ENCODE measurements around the gene PIK3R3. TPM values are rescaled to one million over a fixed set of nuclear protein-coding genes. Genes with fewer than 3 reads are reported as not detected.

The PIK3R3 gene
- total and polyA plus RNA-seq, 8 donors: 1.2 to 4.9 (median 4.1) TPM

GRCh38 chr1:46005594-46005993, 126.8 kb downstream of the PIK3R3 start:
- peaks cover 0 to 14% (median 0%) of the 10 kb centered on the region in 3 donors for H3K36me3 ChIP-seq
- 97 to 100% methylated on average over 1 of the region's 1 CpG for WGBS, 2 donors
- DNase-seq: no peak
- H3K4me3 ChIP-seq: no peak overlapping the region
- intact Hi-C loops (cut with DNase I): no loop called here
- FAIRE-seq: no peak
- H3K27me3 ChIP-seq: no peaks in the 10 kb centered on the region
- ATAC-seq: no peak
- H3K4me1 ChIP-seq: no peaks in the 10 kb centered on the region
- TF ChIP-seq CTCF (IDR thresholded peaks at IDR 0.05): no peak
- no peak overlapping the region for H3K27ac ChIP-seq
- no peaks in the 10 kb centered on the region for H3K9me3 ChIP-seq

- Histone ChIP-seq H3K27ac (no peak overlapping the region), H3K36me3 (peaks cover 0 to 14% (median 0%) of the 10 kb centered on the region in 3 donors), H3K4me1 (no peaks in the 10 kb centered on the region), H3K27me3 (no peaks in the 10 kb centered on the region), H3K4me3 (no peak overlapping the region), H3K9me3 (no peaks in the 10 kb centered on the region)
- FAIRE-seq (no peak), DNase-seq (no peak), ATAC-seq (no peak)
- no peak for TF ChIP-seq CTCF (IDR thresholded peaks at IDR 0.05)
- intact Hi-C loops (cut with DNase I): no loop called here
- 96 to 100% methylated on average over 1 of the region's 1 CpG for WGBS, 2 donors
Observed at GRCh38 chr1:46004492-46004891, 127.9 kb downstream of the PIK3R3 start.

- Histone ChIP-seq H3K9me3 (no peaks in the 10 kb centered on the region), H3K36me3 (peaks cover 0 to 7% (median 0%) of the 10 kb centered on the region in 3 donors), H3K4me3 (no peak overlapping the region), H3K27me3 (no peaks in the 10 kb centered on the region), H3K27ac (no peak overlapping the region), H3K4me1 (no peaks in the 10 kb centered on the region)
- DNase-seq (no peak), FAIRE-seq (no peak), ATAC-seq (no peak)
- intact Hi-C loops (cut with DNase I): no loop called here
- TF ChIP-seq CTCF (IDR thresholded peaks at IDR 0.05): no peak
- 80 to 87% methylated on average over 5 of the region's 5 CpGs for whole genome bisulfite sequencing, 2 donors
Observed at GRCh38 chr1:46003315-46003714, 129.1 kb downstream of the PIK3R3 start.

- intact Hi-C loops (cut with DNase I): no loop called here
- Histone ChIP-seq H3K4me1 (no peaks in the 10 kb centered on the region), H3K9me3 (no peaks in the 10 kb centered on the region), H3K27ac (no peak overlapping the region), H3K27me3 (no peaks in the 10 kb centered on the region), H3K4me3 (no peak overlapping the region), H3K36me3 (peaks cover 0 to under 1% (median 0%) of the 10 kb centered on the region in 3 donors)
- no peak for FAIRE-seq
- ATAC-seq: no peak
- TF ChIP-seq CTCF (IDR thresholded peaks at IDR 0.05): no peak
- DNase-seq: no peak
- WGBS, 2 donors: 98% methylated on average over 3 of the region's 3 CpGs
Observed at GRCh38 chr1:46002551-46003150, 129.8 kb downstream of the PIK3R3 start.

- Histone ChIP-seq H3K4me1 (no peaks in the 10 kb centered on the region), H3K27ac (no peak overlapping the region), H3K9me3 (no peaks in the 10 kb centered on the region), H3K36me3 (no peaks in the 10 kb centered on the region), H3K4me3 (no peak overlapping the region), H3K27me3 (no peaks in the 10 kb centered on the region)
- ATAC-seq (peak in 1 of 4 donors; percentile 23), DNase-seq (no peak), FAIRE-seq (no peak)
- no peak for TF ChIP-seq CTCF (IDR thresholded peaks at IDR 0.05)
- WGBS, 2 donors: 85 to 92% methylated on average over 3 of the region's 3 CpGs
- intact Hi-C loops (cut with DNase I): no loop called here
Observed at GRCh38 chr1:46001081-46001785, 131.2 kb downstream of the PIK3R3 start.

Measured in pancreas (tissue), 10 donors.